ENCODE measurements around the gene MAN1A1. TPM values are rescaled to one million over a fixed set of nuclear protein-coding genes. Genes with fewer than 3 reads are reported as not detected.

The MAN1A1 gene
- total RNA-seq, 2 donors from 2014 or later, result 41.7 to 43.7 TPM

DNA sequence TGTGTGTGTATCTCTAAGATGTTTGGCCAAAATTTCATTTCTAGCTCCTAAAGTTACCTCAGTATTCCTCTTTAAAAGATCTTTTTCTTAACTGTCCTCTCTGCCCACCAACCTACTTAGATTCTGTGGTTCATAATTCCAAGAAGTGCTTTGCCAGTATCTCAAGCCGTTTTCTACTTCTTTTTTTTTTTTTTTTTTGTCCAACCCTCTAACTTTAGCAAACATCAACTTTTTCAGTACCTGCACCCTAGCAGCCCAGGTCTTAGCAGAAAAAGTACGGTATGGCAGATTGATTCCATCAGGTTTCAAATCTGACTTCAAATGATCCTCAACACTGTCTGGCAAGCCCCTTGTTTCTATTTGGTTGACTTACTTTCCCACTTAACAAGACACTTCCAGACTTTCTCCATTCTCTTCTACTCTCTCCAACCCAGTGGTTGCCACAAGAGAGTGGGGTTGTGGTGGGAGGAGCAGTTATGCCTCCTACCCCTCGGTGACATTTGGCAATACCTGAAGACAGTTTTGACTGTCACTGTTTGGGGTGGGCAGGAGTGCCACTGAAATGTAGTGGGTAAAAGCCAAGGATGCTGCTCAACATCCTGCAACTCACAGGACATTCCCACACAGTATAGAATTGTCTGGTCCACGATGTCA is 10.8 kb upstream of the MAN1A1 start:
- Mint-ChIP-seq H3K4me3 (no peak overlapping the region), H3K4me1 (no peaks in the 10 kb centered on the region), H3K27ac (no peak overlapping the region), H3K27me3 (ENCODE audit: insufficient read depth) (no peaks in the 10 kb centered on the region), H3K9me3 (no peaks in the 10 kb centered on the region), H3K36me3 (ENCODE audit: low read depth) (peaks cover 6% of the 10 kb centered on the region)
- no peak for DNase-seq
- H3K9ac ChIP-seq (ENCODE audit: extremely low read depth, low read length, poor library complexity, severe bottlenecking), result no peak overlapping the region
- H3K27me3 ChIP-seq (ENCODE audit: control insufficient read depth, insufficient read depth, low read length, poor library complexity, severe bottlenecking), result no peaks in the 10 kb centered on the region
- no peaks in the 10 kb centered on the region for H3K36me3 ChIP-seq (ENCODE audit: control insufficient read depth, insufficient read depth, low read length)
- H3K4me3 ChIP-seq (ENCODE audit: low read length), result no peak overlapping the region
- WGBS, 2 experiments (ENCODE audit: insufficient coverage in 1 of 2, insufficient read length in 1 of 2), result 94 to 100% methylated on average over 2 to 4 of the region's 4 CpGs
- H3K4me1 ChIP-seq (ENCODE audit: control insufficient read depth, insufficient read depth, low read length), result no peaks in the 10 kb centered on the region
- H3K27ac ChIP-seq (ENCODE audit: low read depth, low read length), result no peak overlapping the region
- TF ChIP-seq, protein P1, sequence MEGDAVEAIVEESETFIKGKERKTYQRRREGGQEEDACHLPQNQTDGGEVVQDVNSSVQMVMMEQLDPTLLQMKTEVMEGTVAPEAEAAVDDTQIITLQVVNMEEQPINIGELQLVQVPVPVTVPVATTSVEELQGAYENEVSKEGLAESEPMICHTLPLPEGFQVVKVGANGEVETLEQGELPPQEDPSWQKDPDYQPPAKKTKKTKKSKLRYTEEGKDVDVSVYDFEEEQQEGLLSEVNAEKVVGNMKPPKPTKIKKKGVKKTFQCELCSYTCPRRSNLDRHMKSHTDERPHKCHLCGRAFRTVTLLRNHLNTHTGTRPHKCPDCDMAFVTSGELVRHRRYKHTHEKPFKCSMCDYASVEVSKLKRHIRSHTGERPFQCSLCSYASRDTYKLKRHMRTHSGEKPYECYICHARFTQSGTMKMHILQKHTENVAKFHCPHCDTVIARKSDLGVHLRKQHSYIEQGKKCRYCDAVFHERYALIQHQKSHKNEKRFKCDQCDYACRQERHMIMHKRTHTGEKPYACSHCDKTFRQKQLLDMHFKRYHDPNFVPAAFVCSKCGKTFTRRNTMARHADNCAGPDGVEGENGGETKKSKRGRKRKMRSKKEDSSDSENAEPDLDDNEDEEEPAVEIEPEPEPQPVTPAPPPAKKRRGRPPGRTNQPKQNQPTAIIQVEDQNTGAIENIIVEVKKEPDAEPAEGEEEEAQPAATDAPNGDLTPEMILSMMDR (conservative IDR thresholded peaks at IDR 0.05), result no peak
- H3K9me3 ChIP-seq (ENCODE audit: control insufficient read depth, low read length), result no peaks in the 10 kb centered on the region

DNA sequence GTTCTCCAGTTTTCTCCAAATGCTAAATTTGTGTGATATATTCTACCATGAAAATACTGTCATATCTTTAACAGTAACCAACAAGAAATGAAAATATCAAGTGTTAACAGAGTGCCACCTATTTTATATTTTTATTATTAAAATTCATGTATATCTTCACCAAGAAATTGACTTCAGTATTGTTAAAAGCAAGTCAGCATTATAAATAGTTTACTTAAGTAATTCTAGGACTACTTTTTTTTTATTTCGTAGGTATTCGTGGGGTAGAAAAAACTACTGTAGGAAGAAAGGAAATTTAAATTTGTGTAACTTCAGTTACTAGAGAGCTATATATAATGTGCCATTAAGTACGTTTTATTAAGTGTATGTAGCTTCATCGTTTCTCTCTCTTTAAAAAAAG is 6.3 kb upstream of the MAN1A1 start:
- H3K9me3 ChIP-seq (ENCODE audit: control insufficient read depth, low read length), result no peaks in the 10 kb centered on the region
- no peaks in the 10 kb centered on the region for H3K9me3 Mint-ChIP-seq
- H3K4me3 Mint-ChIP-seq, result no peak overlapping the region
- 94 to 97% methylated on average over 3 to 4 of the region's 4 CpGs for WGBS, 2 experiments (ENCODE audit: insufficient coverage in 1 of 2, insufficient read length in 1 of 2)
- H3K36me3 ChIP-seq (ENCODE audit: control insufficient read depth, insufficient read depth, low read length), result no peaks in the 10 kb centered on the region
- no peaks in the 10 kb centered on the region for H3K27me3 ChIP-seq (ENCODE audit: control insufficient read depth, insufficient read depth, low read length, poor library complexity, severe bottlenecking)
- H3K36me3 Mint-ChIP-seq (ENCODE audit: low read depth), result no peaks in the 10 kb centered on the region
- H3K27ac ChIP-seq (ENCODE audit: low read depth, low read length), result no peak overlapping the region
- H3K4me1 ChIP-seq (ENCODE audit: control insufficient read depth, insufficient read depth, low read length), result peaks cover 3% of the 10 kb centered on the region
- H3K9ac ChIP-seq (ENCODE audit: extremely low read depth, low read length, poor library complexity, severe bottlenecking), result no peak overlapping the region
- no peak overlapping the region for H3K4me3 ChIP-seq (ENCODE audit: low read length)
- no peak overlapping the region for H3K27ac Mint-ChIP-seq
- peaks cover 13% of the 10 kb centered on the region for H3K4me1 Mint-ChIP-seq
- no peak for DNase-seq
- no peaks in the 10 kb centered on the region for H3K27me3 Mint-ChIP-seq (ENCODE audit: insufficient read depth)
- TF ChIP-seq, protein P1 (conservative IDR thresholded peaks at IDR 0.05), result no peak

DNA sequence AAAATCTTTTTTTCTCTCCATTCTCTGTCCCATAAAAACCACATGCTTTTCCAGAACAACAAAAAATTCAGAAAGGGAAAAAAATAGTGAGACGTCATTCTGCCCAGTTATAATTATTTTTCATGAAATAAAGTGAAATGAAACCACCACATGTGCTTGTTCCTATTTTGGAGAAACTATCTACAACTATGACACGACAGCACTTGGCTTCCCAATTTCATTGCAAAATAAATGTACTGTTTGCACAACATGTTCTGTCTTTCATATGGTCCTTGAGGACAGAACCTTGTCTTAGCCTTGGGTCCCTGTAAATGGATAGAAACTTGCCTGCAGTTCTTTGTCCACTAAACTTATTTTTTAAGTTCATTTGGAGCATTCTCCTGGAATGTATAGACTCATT is 5.6 kb upstream of the MAN1A1 start:
- no peaks in the 10 kb centered on the region for H3K27me3 ChIP-seq (ENCODE audit: control insufficient read depth, insufficient read depth, low read length, poor library complexity, severe bottlenecking)
- DNase-seq, result no peak
- no peak overlapping the region for H3K4me3 Mint-ChIP-seq
- no peaks in the 10 kb centered on the region for H3K36me3 Mint-ChIP-seq (ENCODE audit: low read depth)
- no peaks in the 10 kb centered on the region for H3K9me3 ChIP-seq (ENCODE audit: control insufficient read depth, low read length)
- no peaks in the 10 kb centered on the region for H3K36me3 ChIP-seq (ENCODE audit: control insufficient read depth, insufficient read depth, low read length)
- no peaks in the 10 kb centered on the region for H3K9me3 Mint-ChIP-seq
- TF ChIP-seq, protein P1 (conservative IDR thresholded peaks at IDR 0.05), result no peak
- H3K27ac ChIP-seq (ENCODE audit: low read depth, low read length), result no peak overlapping the region
- no peaks in the 10 kb centered on the region for H3K27me3 Mint-ChIP-seq (ENCODE audit: insufficient read depth)
- H3K4me1 Mint-ChIP-seq, result peaks cover 14% of the 10 kb centered on the region
- peaks cover 3% of the 10 kb centered on the region for H3K4me1 ChIP-seq (ENCODE audit: control insufficient read depth, insufficient read depth, low read length)
- H3K4me3 ChIP-seq (ENCODE audit: low read length), result no peak overlapping the region
- H3K9ac ChIP-seq (ENCODE audit: extremely low read depth, low read length, poor library complexity, severe bottlenecking), result no peak overlapping the region
- no peak overlapping the region for H3K27ac Mint-ChIP-seq
- WGBS, 2 experiments (ENCODE audit: insufficient coverage in 1 of 2, insufficient read length in 1 of 2), result 99 to 100% methylated on average over 2 of the region's 2 CpGs
